Left lung (tissue), 10 donors: Measurements from ENCODE around the gene ANKRD33B. TPM values are rescaled to one million over a fixed set of nuclear protein-coding genes. Genes with fewer than 3 reads are reported as not detected.

Experiments used
- ATAC-seq: fragments of 200-7000 bp; cut with Tn5 transposase; one replicate; pipeline ENCODE4 v1.9.1; 2020; ENCODE audit warnings: moderate library complexity
- DNase-seq, 4 donors: peaks; one replicate each; pipeline ENCODE4 v3.0.0-alpha.2; 2013 to 2020
- H3K27ac ChIP-seq, 2 donors: fragments of 200-600 bp; sonication (generic) in 1 of 2; one replicate each; pipeline versions ENCODE4 v1.5.0 to v1.8.0; 2020 to 2021
- H3K27me3 ChIP-seq, 2 donors: fragments of 200-600 bp; sonication (generic) in 1 of 2; one replicate each; pipeline versions ENCODE4 v1.5.0 to v1.8.0; 2020 to 2021
- H3K36me3 ChIP-seq, 2 donors: fragments of 200-600 bp; sonication (generic) in 1 of 2; one replicate each; pipeline versions ENCODE4 v1.5.0 to v1.8.0; 2020 to 2021
- H3K4me1 ChIP-seq, 2 donors: fragments of 200-600 bp; one replicate each; pipeline ENCODE4 v1.8.0; 2021
- H3K4me3 ChIP-seq, 2 donors: fragments of 200-600 bp; sonication (generic) in 1 of 2; one replicate each; pipeline versions ENCODE4 v1.5.0 to v1.8.0; 2020 to 2021; ENCODE audit warnings: mild to moderate bottlenecking in 1 of 2
- H3K9me3 ChIP-seq, 2 donors: fragments of 200-600 bp; sonication (generic) in 1 of 2; one replicate each; pipeline versions ENCODE4 v1.5.0 to v1.8.0; 2020 to 2021
- intact Hi-C, 2 donors: fragments of 100-400 bp; cut with DNase I; formaldehyde crosslinking; loops; one replicate each; pipeline versions ENCODE4 v1.11.2 to v1.14.2; 2022
- polyA plus RNA-seq, 6 donors: library from polyadenylated mRNA; unstranded; fragments of 120-200 nt; gene quantifications; one replicate each; pipeline ENCODE4 v1.2.1, GENCODE V29; 2013; ENCODE audit not compliant: insufficient read length in 6 of 6
- total RNA-seq, 2 donors: library from RNA; stranded (reverse); fragmentation: NEBNext Ultra II Directional; extraction: Animal tissue kit (Norgen Biotek cat#: 25700); gene quantifications; one replicate each; pipeline ENCODE4 v1.2.1, GENCODE V29; 2021
- TF ChIP-seq, protein P1 (sequence below), 2 donors: fragments of 200-600 bp; sonication (generic) in 1 of 2; IDR thresholded peaks; one replicate each; pipeline versions ENCODE4 v1.5.0 to v1.8.0; 2021; ENCODE audit warnings: antibody characterized with exemption in 2 of 2
- donor health status: DM: no; HTN: yes; CAD: no.
- donor health status: DM: no; HTN: no; CAD: no.

The ANKRD33B gene
- total and polyA plus RNA-seq, 8 donors = 0.53 to 6.3 (median 0.69) TPM

DNA sequence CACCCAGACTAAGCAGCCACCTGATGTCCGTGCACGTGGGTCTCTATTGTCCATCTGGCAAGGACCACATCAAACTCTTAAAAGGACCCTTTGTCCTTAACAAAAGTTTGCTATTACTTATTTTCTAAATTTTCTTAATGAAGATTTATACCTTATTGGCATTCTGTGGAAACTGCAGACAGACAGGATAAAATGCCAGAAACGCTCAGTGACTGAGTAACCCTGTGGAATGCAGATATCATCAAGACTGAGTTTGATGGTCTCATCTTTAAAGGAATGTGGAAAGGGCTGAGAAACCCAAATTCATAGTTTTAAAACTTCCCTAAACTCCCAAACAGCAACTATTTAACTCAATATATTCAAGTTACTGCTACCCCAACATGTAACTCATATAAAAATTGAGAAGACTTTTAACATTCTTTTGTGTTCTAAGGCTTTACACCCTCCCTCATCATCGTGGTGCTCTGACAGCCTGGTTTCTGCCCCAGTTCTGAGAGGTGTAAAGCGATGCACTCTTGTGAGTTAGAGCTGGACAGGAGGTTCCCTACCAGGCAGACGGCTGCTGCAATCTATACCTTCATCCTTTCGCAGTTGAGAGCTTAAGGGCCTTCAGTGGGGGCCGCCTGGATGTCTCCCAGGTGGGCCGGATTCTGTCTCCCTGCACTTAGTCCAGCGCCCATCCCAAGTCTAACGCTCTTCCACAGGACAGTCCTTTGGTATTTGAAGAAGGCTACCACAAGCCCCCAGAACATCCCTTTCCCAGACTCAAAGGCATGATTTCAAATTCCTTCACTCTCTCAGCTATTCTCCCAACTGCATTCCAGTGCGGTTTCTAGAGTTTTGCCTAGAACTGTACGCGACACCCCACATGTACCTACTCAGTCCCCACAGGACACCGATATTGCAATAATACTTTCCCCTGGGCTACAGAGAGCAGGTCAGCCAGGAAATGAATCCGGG, 128.2 kb downstream of the ANKRD33B start:
- ATAC-seq (no peak), DNase-seq (no peak)
- Histone ChIP-seq H3K36me3 (peaks cover 0 to 9% of the 10 kb centered on the region in 2 donors), H3K9me3 (no peaks in the 10 kb centered on the region), H3K4me1 (peaks cover 0 to 10% of the 10 kb centered on the region in 2 donors), H3K27me3 (no peaks in the 10 kb centered on the region), H3K27ac (no peak overlapping the region), H3K4me3 (no peak overlapping the region)
- TF ChIP-seq, protein P1, sequence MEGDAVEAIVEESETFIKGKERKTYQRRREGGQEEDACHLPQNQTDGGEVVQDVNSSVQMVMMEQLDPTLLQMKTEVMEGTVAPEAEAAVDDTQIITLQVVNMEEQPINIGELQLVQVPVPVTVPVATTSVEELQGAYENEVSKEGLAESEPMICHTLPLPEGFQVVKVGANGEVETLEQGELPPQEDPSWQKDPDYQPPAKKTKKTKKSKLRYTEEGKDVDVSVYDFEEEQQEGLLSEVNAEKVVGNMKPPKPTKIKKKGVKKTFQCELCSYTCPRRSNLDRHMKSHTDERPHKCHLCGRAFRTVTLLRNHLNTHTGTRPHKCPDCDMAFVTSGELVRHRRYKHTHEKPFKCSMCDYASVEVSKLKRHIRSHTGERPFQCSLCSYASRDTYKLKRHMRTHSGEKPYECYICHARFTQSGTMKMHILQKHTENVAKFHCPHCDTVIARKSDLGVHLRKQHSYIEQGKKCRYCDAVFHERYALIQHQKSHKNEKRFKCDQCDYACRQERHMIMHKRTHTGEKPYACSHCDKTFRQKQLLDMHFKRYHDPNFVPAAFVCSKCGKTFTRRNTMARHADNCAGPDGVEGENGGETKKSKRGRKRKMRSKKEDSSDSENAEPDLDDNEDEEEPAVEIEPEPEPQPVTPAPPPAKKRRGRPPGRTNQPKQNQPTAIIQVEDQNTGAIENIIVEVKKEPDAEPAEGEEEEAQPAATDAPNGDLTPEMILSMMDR (IDR thresholded peaks at IDR 0.05) = no peak
- intact Hi-C loops = no loop called here

DNA sequence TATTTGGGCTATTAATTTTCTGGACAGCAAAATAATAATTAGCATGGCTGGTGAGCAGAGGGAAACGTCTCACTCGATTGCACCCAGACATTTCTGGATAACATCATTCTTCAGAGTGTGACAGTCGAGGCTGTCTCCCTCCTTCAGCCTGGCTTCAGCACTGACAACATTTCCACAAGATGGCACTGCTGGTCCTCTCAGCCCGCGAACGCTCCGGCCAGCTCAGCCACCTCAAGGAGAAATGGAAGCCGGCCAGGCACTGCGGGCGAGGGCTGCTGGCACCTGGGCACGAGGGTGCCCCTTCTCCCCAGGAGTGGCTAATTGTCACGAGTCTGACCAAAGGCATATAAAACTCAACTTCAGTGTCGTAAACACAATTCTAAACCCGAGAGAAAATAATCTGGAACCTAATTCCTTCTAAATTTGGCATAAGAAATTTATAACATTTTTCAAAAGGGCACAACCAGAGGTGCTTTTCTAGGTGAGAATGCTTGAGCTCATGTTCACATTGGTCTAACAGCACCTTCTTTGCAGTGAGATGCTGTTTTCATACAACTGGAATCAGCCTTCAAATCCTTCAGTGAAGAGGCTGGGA, 131.3 kb downstream of the ANKRD33B start:
- Histone ChIP-seq H3K27ac (no peak overlapping the region), H3K4me3 (no peak overlapping the region), H3K9me3 (no peaks in the 10 kb centered on the region), H3K4me1 (peaks cover 0 to 10% of the 10 kb centered on the region in 2 donors), H3K27me3 (no peaks in the 10 kb centered on the region), H3K36me3 (peaks cover 0 to 5% of the 10 kb centered on the region in 2 donors)
- ATAC-seq (peak; percentile 98), DNase-seq (peak; percentile 45 to 92 (median 74))
- intact Hi-C loops = no loop called here
- TF ChIP-seq, protein P1 (IDR thresholded peaks at IDR 0.05) = peak; percentile 67 to 70

DNA sequence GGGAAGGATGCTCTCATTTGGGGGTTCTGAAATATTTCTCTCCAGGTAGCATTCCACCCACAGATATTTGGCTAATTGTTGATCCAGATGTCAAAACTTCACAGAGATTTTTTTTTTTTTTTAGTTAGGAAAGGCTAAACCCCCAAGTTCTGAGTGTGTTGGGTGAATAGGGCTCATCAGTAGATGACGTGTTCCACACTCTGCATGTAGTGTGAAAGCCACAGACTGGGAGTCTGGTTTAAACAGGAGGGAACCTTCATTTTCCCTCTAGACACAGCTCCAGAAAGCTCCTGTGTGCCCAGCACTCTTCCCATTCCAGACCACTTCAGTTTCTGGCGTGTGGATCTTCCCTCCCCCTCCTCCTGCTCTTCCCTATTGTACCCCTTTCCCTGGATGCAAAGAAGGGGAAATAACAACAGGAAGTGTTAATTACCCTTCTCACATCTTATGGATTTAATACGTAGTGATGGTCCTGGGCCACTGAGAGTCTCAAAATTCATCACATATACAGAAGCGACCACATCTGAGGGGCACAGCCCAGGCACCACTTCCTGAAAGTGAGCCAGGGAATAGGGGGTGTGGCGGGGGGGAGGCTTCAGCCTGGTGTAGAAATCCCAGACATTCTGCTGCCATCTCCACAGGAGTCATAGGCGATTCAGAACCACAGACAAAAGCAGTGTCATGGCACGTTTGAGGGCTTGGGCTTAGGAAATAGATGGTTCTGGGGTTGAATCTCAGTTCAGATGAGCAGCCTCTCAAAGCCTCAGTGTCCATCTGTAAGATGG, 132.1 kb downstream of the ANKRD33B start:
- Histone ChIP-seq H3K9me3 (no peaks in the 10 kb centered on the region), H3K4me3 (no peak overlapping the region), H3K36me3 (peaks cover 0 to 5% of the 10 kb centered on the region in 2 donors), H3K27ac (no peak overlapping the region), H3K4me1 (peaks cover 0 to 10% of the 10 kb centered on the region in 2 donors), H3K27me3 (no peaks in the 10 kb centered on the region)
- DNase-seq (no peak), ATAC-seq (no peak)
- intact Hi-C loops = no loop called here
- TF ChIP-seq, protein P1 (IDR thresholded peaks at IDR 0.05) = no peak

DNA sequence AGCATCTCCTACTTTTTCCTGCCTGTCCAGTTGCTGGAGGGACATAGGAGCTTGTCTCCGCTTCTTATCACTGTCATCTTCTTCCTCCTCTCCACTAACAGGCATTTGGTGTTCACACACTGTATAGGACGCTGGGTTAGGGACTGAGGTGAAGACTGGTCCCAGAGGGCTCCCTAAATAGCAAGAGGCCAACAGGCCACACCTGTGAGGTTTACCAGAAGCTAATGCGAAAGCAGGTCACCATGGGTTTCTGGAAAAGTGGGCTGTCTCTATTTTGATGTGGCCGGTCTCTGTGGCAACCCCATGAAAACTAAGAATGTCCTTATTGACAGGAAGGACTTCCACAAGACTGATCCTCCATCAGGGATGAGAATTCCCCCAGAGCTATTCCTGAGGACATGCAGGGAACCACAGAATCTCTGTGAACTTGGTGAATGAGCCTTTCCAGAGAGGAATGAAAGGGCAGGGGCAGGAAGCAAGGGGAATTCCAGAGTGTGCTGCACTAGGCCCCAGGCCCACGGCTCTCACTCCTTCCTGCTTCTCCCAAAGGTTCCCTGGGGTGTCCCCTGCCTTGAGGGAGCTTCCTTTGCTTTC, 135.5 kb downstream of the ANKRD33B start:
- intact Hi-C loops = no loop called here
- TF ChIP-seq, protein P1 (IDR thresholded peaks at IDR 0.05) = no peak
- Histone ChIP-seq H3K9me3 (no peaks in the 10 kb centered on the region), H3K4me1 (peaks cover 6 to 39% of the 10 kb centered on the region in 2 donors), H3K4me3 (no peak overlapping the region), H3K36me3 (no peaks in the 10 kb centered on the region), H3K27ac (no peak overlapping the region), H3K27me3 (no peaks in the 10 kb centered on the region)
- no peak for DNase-seq
- ATAC-seq = no peak
